SK-N-SH treated with all-trans-retinoic acid at 6 μM for 48 hours (cell line): Measurements from ENCODE around the gene FANCG.

Experiments used
- ARNTL ChIP-seq: fragments of 450-650 bp; formaldehyde crosslinking; IDR thresholded peaks from 2 replicates; pipeline ENCODE4 v1.5.0; 2020; ENCODE audit warnings: low read depth, mild to moderate bottlenecking, moderate library complexity, borderline replicate concordance
- CREB5 ChIP-seq: fragments of 250-450 bp; sonication (Bioruptor Pico); IDR thresholded peaks from 2 replicates; pipeline ENCODE4 v1.5.1; 2020; ENCODE audit warnings: low read depth, mild to moderate bottlenecking, moderate library complexity
- ESRRG ChIP-seq: fragments of 250-450 bp; sonication (Bioruptor Pico); IDR thresholded peaks from 2 replicates; pipeline ENCODE4 v1.6.1; 2021; ENCODE audit warnings: mild to moderate bottlenecking
- ISL1 ChIP-seq: fragments of 250-450 bp; sonication (Bioruptor Pico); IDR thresholded peaks from 2 replicates; pipeline ENCODE4 v2.1.2; 2022; ENCODE audit warnings: mild to moderate bottlenecking, moderate library complexity
- OSR1 ChIP-seq: fragments of 250-450 bp; sonication (Bioruptor Pico); IDR thresholded peaks from 2 replicates; pipeline ENCODE4 v1.8.0; 2022; ENCODE audit warnings: moderate library complexity, mild to moderate bottlenecking, inconsistent platforms
- PATZ1 ChIP-seq: fragments of 250-450 bp; sonication (Bioruptor Pico); IDR thresholded peaks from 2 replicates; pipeline ENCODE4 v1.8.0; 2020; ENCODE audit warnings: mild to moderate bottlenecking, moderate library complexity, borderline replicate concordance
- PPARA ChIP-seq: fragments of 250-450 bp; sonication (Bioruptor Pico); IDR thresholded peaks from 2 replicates; pipeline ENCODE4 v1.5.0; 2020; ENCODE audit warnings: mild to moderate bottlenecking, borderline replicate concordance
- RARB ChIP-seq: fragments of 250-450 bp; sonication (Bioruptor Pico); IDR thresholded peaks from 2 replicates; pipeline ENCODE4 v1.8.0; 2021; ENCODE audit warnings: mild to moderate bottlenecking, moderate library complexity
- SNAI2 ChIP-seq: fragments of 250-450 bp; sonication (Bioruptor Pico); IDR thresholded peaks from 2 replicates; pipeline ENCODE4 v1.5.0; 2020; ENCODE audit warnings: mild to moderate bottlenecking, moderate library complexity
- TOX ChIP-seq: fragments of 250-450 bp; sonication (Bioruptor Pico); IDR thresholded peaks from 2 replicates; pipeline ENCODE4 v1.8.0; 2021; ENCODE audit warnings: mild to moderate bottlenecking, moderate library complexity, borderline replicate concordance
- ZFP30 ChIP-seq: fragments of 450-650 bp; formaldehyde crosslinking; IDR thresholded peaks from 2 replicates; pipeline ENCODE4 v1.5.0; 2022; ENCODE audit warnings: mild to moderate bottlenecking, moderate library complexity
- ZNF565 ChIP-seq: fragments of 450-650 bp; formaldehyde crosslinking; conservative IDR thresholded peaks from 2 replicates; pipeline ENCODE4 v1.5.0; 2020; ENCODE audit warnings: low read depth, mild to moderate bottlenecking, moderate library complexity

- no peak for TF ChIP-seq ESRRG (CRISPR knock-in tag)
- TF ChIP-seq RARB (CRISPR knock-in tag): no peak
- no peak for TF ChIP-seq PATZ1 (CRISPR knock-in tag)
- TF ChIP-seq CREB5 (CRISPR knock-in tag): no peak
- no peak for TF ChIP-seq PPARA (CRISPR knock-in tag)
- TF ChIP-seq ZNF565: no peak
- no peak for TF ChIP-seq ARNTL (CRISPR knock-in tag)
- TF ChIP-seq ZFP30: no peak
- TF ChIP-seq ISL1 (CRISPR knock-in tag): no peak
- no peak for TF ChIP-seq TOX (CRISPR knock-in tag)
- TF ChIP-seq SNAI2: no peak
- TF ChIP-seq OSR1 (CRISPR knock-in tag): no peak
These were observed 50.5 kb downstream of the FANCG start for GRCh38 chr9:35029241-35029640.
